ENCODE measurements around the gene CXXC5. TPM values are rescaled to one million over a fixed set of nuclear protein-coding genes. Genes with fewer than 3 reads are reported as not detected.

The CXXC5 gene
- total RNA-seq, 1 experiment from 2014 or later, result 97.2 TPM

GRCh38 chr5:139695178-139695573, 47.0 kb downstream of the CXXC5 start:
- no peak for TF ChIP-seq ESRRA (CRISPR knock-in tag; IDR thresholded peaks at IDR 0.05; ENCODE audit: borderline replicate concordance)
- TF ChIP-seq ZNF121 (CRISPR knock-in tag; IDR thresholded peaks at IDR 0.05), result 0 out of 2 replicates have a peak, but pooled peaks have one; percentile 74
- TF ChIP-seq ZNF232 (CRISPR knock-in tag; IDR thresholded peaks at IDR 0.05), result no peak
- Mint-ChIP-seq H3K27me3 (ENCODE audit: low read depth) (peaks cover 40% of the 10 kb centered on the region), H3K9me3 (no peaks in the 10 kb centered on the region), H3K36me3 (no peaks in the 10 kb centered on the region), H3K4me1 (peaks cover 52% of the 10 kb centered on the region), H3K27ac (no peak overlapping the region), H3K4me3 (no peak overlapping the region)
- ATAC-seq, result no peak
- ChIA-PET CTCF (interaction anchor here (2.3 kb wide), 1 partner anchor 62 kb away, joined by 6 read pairs; no protein-coding TSS in a partner anchor), POLR2A (interaction anchor here (6.8 kb wide), 1 partner anchor 15 kb away, joined by 89 read pairs; no protein-coding TSS in a partner anchor)
- DNase-seq (ENCODE audit: low spot score), result no peak

GRCh38 chr5:139696167-139696893, 48.2 kb downstream of the CXXC5 start:
- ATAC-seq (no peak; the same call in 1 of the 2 replicates), DNase-seq (ENCODE audit: low spot score) (no peak)
- TF ChIP-seq HMGXB4 (CRISPR knock-in tag; IDR thresholded peaks at IDR 0.05) (no peak), GABPB1 (CRISPR knock-in tag; IDR thresholded peaks at IDR 0.05) (peak; percentile 53)
- peaks cover 35% of the 10 kb centered on the region for H3K27me3 Mint-ChIP-seq (ENCODE audit: low read depth)
- no peaks in the 10 kb centered on the region for H3K36me3 Mint-ChIP-seq
- no peaks in the 10 kb centered on the region for H3K9me3 Mint-ChIP-seq
- peak overlapping the region; percentile 66 for H3K4me3 Mint-ChIP-seq
- H3K4me1 Mint-ChIP-seq, result peaks cover 55% of the 10 kb centered on the region
- POLR2A ChIA-PET, result interaction anchor here (0.8 to 6.8 kb wide), 3 partner anchors 14 to 48 kb away, joined by 4 to 89 read pairs (median 6); partner anchors contain the start of gene CXXC5
- peak overlapping the region; percentile 88 for H3K27ac Mint-ChIP-seq
- CTCF ChIA-PET, result interaction anchor here (0.7 to 5.8 kb wide), 10 partner anchors 12 to 121 kb away, joined by 3 to 86 read pairs (median 5); partner anchors contain the start of gene CXXC5

DNA sequence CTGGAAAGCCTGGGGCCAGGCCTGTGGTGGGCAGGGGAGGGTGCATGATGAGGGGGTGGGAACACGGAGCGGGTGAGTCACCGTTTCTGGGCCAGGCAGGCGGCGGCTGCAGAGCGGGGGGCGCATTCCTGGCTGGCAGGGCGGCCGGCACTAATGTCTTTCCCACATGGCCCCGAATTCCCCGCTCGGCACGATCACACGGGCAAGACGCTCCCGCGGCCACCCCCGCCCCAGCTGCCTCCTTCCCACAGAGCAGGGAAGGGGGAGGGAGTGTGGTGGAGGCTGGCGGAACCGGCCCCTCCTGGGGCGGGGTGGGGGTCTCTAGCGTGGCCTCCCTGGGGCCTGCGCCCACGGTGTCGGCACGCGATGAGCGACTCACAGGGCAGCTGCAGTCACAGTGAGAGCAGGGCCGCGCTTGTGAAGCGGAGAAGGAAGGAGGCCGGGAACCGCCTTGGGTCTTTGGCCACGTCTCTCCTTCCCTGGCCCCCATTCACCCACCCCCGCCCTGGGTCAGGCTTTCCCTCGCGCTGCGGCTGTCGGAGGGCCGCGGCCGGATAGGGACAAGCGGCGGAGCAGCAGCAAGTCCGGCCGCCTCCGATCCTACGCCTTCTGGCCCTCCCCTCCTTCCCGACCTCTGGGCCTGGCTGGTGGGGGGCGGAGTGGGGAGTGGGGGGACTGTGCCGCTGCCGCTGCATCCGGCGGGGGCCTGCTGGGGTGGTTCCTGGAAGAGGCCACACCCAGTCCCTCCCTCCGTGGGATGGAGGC, 48.9 kb downstream of the CXXC5 start:
- Mint-ChIP-seq H3K4me1 (peaks cover 60% of the 10 kb centered on the region), H3K27ac (peak overlapping the region; percentile 88; the same call in 1 of the 2 replicates), H3K9me3 (no peaks in the 10 kb centered on the region), H3K36me3 (no peaks in the 10 kb centered on the region), H3K27me3 (ENCODE audit: low read depth) (peaks cover 28% of the 10 kb centered on the region), H3K4me3 (peak overlapping the region; percentile 66)
- DNase-seq (ENCODE audit: low spot score) (peak; percentile 77), ATAC-seq (peak; percentile 23)
- ChIA-PET CTCF (interaction anchor here (0.7 to 5.8 kb wide), 11 partner anchors 13 to 122 kb away, joined by 3 to 86 read pairs (median 5); partner anchors contain the start of gene CXXC5), POLR2A (interaction anchor here (0.8 to 6.8 kb wide), 3 partner anchors 13 to 45 kb away, joined by 3 to 89 read pairs (median 6); no protein-coding TSS in a partner anchor)
- TF ChIP-seq NFE2L1 (CRISPR knock-in tag; IDR thresholded peaks at IDR 0.05) (peak; percentile 39; the same call in 1 of the 2 replicates), USF2 (CRISPR knock-in tag; IDR thresholded peaks at IDR 0.05) (no peak), TEAD1 (CRISPR knock-in tag; IDR thresholded peaks at IDR 0.05) (peak; percentile 72), E2F1 (CRISPR knock-in tag; IDR thresholded peaks at IDR 0.05) (0 out of 2 replicates have a peak, but pooled peaks have one; percentile 36), SP1 (CRISPR knock-in tag; conservative IDR thresholded peaks at IDR 0.05) (peak; percentile 71), FOXK1 (CRISPR knock-in tag; IDR thresholded peaks at IDR 0.05) (0 out of 2 replicates have a peak, but pooled peaks have one; percentile 19), ZNF281 (CRISPR knock-in tag; IDR thresholded peaks at IDR 0.05) (peak; percentile 67; the same call in 1 of the 2 replicates)
- TF ChIP-seq, protein P1, sequence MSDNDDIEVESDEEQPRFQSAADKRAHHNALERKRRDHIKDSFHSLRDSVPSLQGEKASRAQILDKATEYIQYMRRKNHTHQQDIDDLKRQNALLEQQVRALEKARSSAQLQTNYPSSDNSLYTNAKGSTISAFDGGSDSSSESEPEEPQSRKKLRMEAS (CRISPR knock-in tag; IDR thresholded peaks at IDR 0.05), result peak; percentile 36; the same call in 1 of the 2 replicates
- TF ChIP-seq, protein P2, sequence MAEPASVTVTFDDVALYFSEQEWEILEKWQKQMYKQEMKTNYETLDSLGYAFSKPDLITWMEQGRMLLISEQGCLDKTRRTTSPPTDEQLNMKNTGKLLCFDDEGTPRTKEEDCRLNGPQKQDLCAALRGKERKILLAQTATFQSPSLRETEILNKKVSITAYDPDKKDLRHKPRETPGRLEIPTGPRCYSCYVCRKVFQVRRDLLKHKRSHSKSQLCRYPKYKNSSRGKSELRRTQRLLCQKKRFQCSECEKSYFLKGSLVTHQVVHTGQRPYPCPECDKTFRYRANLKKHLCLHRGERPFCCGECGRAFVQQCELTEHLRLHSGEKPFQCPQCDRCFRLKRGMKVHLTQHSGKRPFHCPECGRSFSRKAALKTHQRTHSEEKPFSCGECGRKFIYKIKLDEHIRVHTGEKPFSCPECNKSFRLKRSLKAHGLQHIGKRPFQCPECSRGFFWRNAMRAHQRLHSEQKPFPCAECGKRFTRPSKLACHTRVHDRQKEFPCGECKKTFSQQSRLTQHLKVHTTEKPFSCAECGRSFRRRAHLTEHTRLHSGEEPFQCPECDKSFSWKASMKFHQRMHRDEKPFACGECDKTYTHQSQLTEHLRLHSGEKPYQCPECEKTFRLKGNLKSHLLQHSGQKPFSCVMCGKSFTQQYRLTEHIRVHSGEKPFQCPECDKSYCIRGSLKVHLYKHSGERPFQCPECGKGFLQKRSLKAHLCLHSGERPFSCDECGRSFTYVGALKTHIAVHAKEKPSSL (CRISPR knock-in tag; conservative IDR thresholded peaks at IDR 0.05), result no peak
- TF ChIP-seq, protein P3, sequence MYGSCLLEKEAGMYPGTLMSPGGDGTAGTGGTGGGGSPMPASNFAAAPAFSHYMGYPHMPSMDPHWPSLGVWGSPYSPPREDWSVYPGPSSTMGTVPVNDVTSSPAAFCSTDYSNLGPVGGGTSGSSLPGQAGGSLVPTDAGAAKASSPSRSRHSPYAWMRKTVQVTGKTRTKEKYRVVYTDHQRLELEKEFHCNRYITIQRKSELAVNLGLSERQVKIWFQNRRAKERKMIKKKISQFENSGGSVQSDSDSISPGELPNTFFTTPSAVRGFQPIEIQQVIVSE (CRISPR knock-in tag; IDR thresholded peaks at IDR 0.05; ENCODE audit: borderline replicate concordance), result no peak
